CD4-positive, alpha-beta memory T cell (primary cell): ENCODE results near the gene PBLD. TPM values are rescaled to one million over a fixed set of nuclear protein-coding genes. Genes with fewer than 3 reads are reported as not detected.

Experiments
- CTCF ChIA-PET: fragments of 350-600 bp; sonication (Branson Sonifier 250); formaldehyde crosslinking; loops from one replicate; lab custom pipeline; 2021; ENCODE audit warnings: inconsistent platforms; ENCODE audit not compliant: partially characterized antibody; lab: Charles Lee
- POLR2A ChIA-PET: fragments of 350-600 bp; sonication (Branson Sonifier 250); formaldehyde crosslinking; loops from one replicate; lab custom pipeline; 2021; ENCODE audit not compliant: partially characterized antibody; lab: Charles Lee
- DNase-seq, 5 donors: peaks; one replicate each; pipeline versions ENCODE4 v3.0.0 to v3.0.0-alpha.2; 2020 to 2022; ENCODE audit warnings: mixed read lengths in 1 of 5
- H3K27ac ChIP-seq: one replicate; pipeline ENCODE4 v1.7.0; 2013; ENCODE audit warnings: low read depth, low read length
- H3K27me3 ChIP-seq: 2 replicates; pipeline ENCODE4 v1.7.0; 2013; ENCODE audit warnings: mild to moderate bottlenecking, low read length, moderate library complexity; ENCODE audit not compliant: insufficient read depth
- H3K36me3 ChIP-seq: 2 replicates; pipeline ENCODE4 v1.7.0; 2013; ENCODE audit warnings: mild to moderate bottlenecking, low read length, moderate library complexity; ENCODE audit not compliant: insufficient read depth
- H3K4me1 ChIP-seq: 2 replicates; pipeline ENCODE4 v1.7.0; 2013; ENCODE audit warnings: mild to moderate bottlenecking, low read length, moderate library complexity; ENCODE audit not compliant: insufficient read depth
- H3K4me3 ChIP-seq, 2 donors: one replicate each; pipeline ENCODE4 v1.7.0; 2013; ENCODE audit warnings: low read length in 2 of 2, mild to moderate bottlenecking in 1 of 2
- H3K9me3 ChIP-seq, 2 donors: one replicate each; pipeline ENCODE4 v1.7.0; 2013; ENCODE audit warnings: low read length in 2 of 2, control low read depth in 1 of 2; ENCODE audit not compliant: control insufficient read depth in 1 of 2
- H3K27ac Mint-ChIP-seq, 7 donors: one replicate each; pipeline ENCODE4 v1.8.0; 2020 to 2021; ENCODE audit warnings: mixed read lengths in 7 of 7, mild to moderate bottlenecking in 6 of 7, inconsistent platforms in 3 of 7, moderate library complexity in 3 of 7
- H3K27me3 Mint-ChIP-seq, 2 donors: one replicate each; pipeline ENCODE4 v1.8.0; 2020 to 2021; ENCODE audit warnings: mixed read lengths in 2 of 2
- H3K36me3 Mint-ChIP-seq, 2 donors: one replicate each; pipeline ENCODE4 v1.8.0; 2020 to 2021; ENCODE audit warnings: mixed read lengths in 2 of 2, inconsistent platforms in 1 of 2, mild to moderate bottlenecking in 1 of 2
- H3K4me1 Mint-ChIP-seq, 4 donors: one replicate each; pipeline ENCODE4 v1.8.0; 2020 to 2021; ENCODE audit warnings: mixed read lengths in 4 of 4, mild to moderate bottlenecking in 1 of 4
- H3K4me3 Mint-ChIP-seq, 8 donors: one replicate each; pipeline ENCODE4 v1.8.0; 2020 to 2021; ENCODE audit warnings: mixed read lengths in 8 of 8, mild to moderate bottlenecking in 7 of 8, moderate library complexity in 6 of 8, inconsistent platforms in 3 of 8
- H3K9me3 Mint-ChIP-seq, 8 donors: one replicate each; pipeline ENCODE4 v1.8.0; 2020 to 2021; ENCODE audit warnings: mixed read lengths in 8 of 8, mild to moderate bottlenecking in 5 of 8, inconsistent platforms in 3 of 8, moderate library complexity in 1 of 8
- intact Hi-C: fragments of 100-400 bp; cut with micrococcal nuclease; formaldehyde crosslinking; loops from one replicate; pipeline ENCODE4 v1.15.1; 2023
- polyA plus RNA-seq, 2 donors: library from polyadenylated mRNA; unstranded; fragments of 300-500 nt; fragmentation: Illumina TruSeq; gene quantifications; one replicate each; pipeline ENCODE4 v1.2.3, GENCODE V29; 2021
- total RNA-seq, 2 experiments: library from RNA; stranded (reverse); gene quantifications; one replicate each; pipeline ENCODE4 v1.2.3, GENCODE V29; 2021

Gene PBLD
- total and polyA plus RNA-seq, 4 experiments from 2014 or later, result 1.0 to 3.0 (median 2.3) TPM

DNA sequence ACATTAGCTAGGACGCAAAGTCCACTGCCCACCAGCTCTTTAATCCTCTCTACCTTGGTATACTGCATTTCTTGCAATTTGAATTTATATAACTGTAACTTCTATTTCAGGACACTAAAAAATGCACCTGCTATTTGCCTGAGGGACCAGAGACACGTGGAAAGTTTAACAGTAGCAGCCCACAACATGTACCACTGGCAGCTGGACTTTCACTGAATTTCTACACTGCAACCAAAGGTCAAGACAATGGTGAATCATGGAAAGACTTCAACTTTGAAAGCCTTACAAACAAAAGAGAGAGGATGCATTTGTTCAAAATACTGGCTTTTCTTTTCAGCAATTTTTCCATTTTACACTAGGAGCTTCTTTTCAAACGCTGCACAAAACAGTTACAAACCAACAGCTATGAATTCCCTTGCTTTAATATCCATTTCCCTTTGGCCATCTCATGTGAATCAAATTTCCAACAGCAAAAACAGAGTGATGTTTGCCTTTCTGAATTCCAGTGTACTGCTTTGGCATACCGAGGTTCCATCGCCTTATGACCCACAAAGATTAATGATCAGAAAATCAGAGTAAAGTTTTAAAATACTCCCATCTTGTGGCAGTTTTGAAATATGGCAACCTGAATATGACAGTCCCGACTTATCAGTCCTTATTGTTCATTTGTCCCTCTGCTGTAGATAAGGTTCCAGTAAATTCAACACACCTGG lies 30.8 kb downstream of the PBLD start:
- H3K27ac Mint-ChIP-seq, result no peak overlapping the region
- POLR2A ChIA-PET, result interaction anchor here (1.4 kb wide), 1 partner anchor 31 kb away, joined by 4 read pairs; the partner anchor contains the start of genes HNRNPH3 and PBLD

DNA sequence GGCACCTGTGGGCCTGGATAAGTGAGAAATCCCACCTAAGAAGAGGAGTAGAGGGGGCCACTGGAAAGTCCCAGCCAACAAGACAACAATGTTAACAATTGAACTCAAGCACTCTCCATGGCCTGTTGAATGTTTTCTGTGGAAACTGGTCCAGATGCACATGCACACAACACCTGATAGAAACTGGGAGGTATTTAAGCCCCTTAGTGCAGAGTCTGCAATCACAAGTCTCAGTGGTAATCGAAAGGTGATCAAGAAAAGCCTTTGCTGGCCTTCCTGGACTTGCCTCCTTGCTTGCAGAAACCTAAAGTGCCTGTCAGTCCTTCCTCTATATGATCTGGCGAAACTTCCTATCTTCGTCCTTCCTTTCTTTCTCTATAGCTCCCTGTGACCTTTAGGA lies 31.4 kb downstream of the PBLD start:
- Mint-ChIP-seq H3K4me3 (no peak overlapping the region), H3K9me3 (no peaks in the 10 kb centered on the region), H3K27me3 (no peaks in the 10 kb centered on the region), H3K36me3 (no peaks in the 10 kb centered on the region), H3K27ac (no peak overlapping the region), H3K4me1 (peaks cover 0 to 1% (median 0%) of the 10 kb centered on the region in 4 donors)
- H3K27me3 ChIP-seq, result no peaks in the 10 kb centered on the region
- ChIA-PET POLR2A (interaction anchor here (1.4 kb wide), 1 partner anchor 31 kb away, joined by 4 read pairs; the partner anchor contains the start of genes HNRNPH3 and PBLD), CTCF (interaction anchor here (0.8 to 5.2 kb wide), 9 partner anchors 12 to 604 kb away, joined by 3 to 27 read pairs (median 5); no protein-coding TSS in a partner anchor)
- no peaks in the 10 kb centered on the region for H3K4me1 ChIP-seq
- no peak for DNase-seq
- no peaks in the 10 kb centered on the region for H3K36me3 ChIP-seq
- no peak overlapping the region for H3K27ac ChIP-seq
- no peak overlapping the region for H3K4me3 ChIP-seq
- intact Hi-C loops, result no loop called here
- no peaks in the 10 kb centered on the region for H3K9me3 ChIP-seq

More for the DNA sequence above, 30.8 kb downstream of the PBLD start:
- Mint-ChIP-seq H3K36me3 (no peaks in the 10 kb centered on the region), H3K9me3 (no peaks in the 10 kb centered on the region), H3K4me1 (peaks cover 0 to 1% (median 0%) of the 10 kb centered on the region in 4 donors), H3K27me3 (no peaks in the 10 kb centered on the region), H3K4me3 (no peak overlapping the region)
- Histone ChIP-seq H3K27ac (no peak overlapping the region), H3K4me3 (no peak overlapping the region), H3K4me1 (no peaks in the 10 kb centered on the region), H3K36me3 (no peaks in the 10 kb centered on the region), H3K9me3 (no peaks in the 10 kb centered on the region), H3K27me3 (no peaks in the 10 kb centered on the region)
- CTCF ChIA-PET, result interaction anchor here (0.8 to 5.2 kb wide), 11 partner anchors 12 to 605 kb away, joined by 3 to 27 read pairs (median 5); no protein-coding TSS in a partner anchor
- DNase-seq, result peak in 4 of 5 donors; percentile 16 to 29 (median 24)
- intact Hi-C loops, result loop anchor here (1.0 kb wide), 2 partner anchors 90 to 447 kb away; no protein-coding TSS in a partner anchor

DNA sequence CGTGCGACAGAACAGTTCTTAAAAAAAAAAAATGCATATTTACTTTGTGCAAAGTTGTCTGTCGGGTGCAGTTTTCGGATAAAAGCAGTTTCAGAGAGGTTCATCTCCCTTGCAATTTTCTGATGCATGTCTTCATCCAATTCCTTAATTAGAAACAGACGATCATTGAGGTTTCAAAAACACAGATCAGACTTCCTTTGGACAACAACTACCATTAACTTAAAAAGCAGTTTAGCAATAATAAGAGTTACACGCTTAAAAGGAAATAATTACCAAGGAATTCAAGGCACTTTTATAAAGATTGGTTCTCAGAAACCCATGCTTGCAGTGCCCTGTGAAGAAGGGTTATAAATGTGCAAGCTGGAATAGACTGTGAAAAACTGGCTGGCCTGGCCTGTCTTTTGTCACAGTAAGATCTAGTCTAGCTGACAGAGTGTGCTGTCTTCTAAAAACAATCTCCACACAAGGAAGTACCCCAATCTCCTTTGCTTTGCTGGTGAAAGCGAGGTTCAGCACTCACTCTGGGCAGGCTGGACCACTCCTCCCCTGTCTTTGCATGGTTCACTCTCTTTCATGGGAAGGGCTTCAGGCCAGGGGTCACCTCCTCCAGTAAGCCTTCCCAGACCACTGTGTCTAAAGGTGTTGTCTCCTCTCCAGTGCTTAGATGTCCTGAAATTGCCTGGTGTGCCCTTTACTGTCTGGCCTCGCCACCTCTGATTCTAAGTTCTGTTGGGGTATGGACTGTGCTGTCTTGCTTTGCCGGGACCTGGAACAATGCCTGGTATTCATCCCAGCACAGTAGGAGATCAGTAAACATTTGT lies 35.7 kb downstream of the PBLD start:
- Histone ChIP-seq H3K4me1 (no peaks in the 10 kb centered on the region), H3K4me3 (no peak overlapping the region), H3K27ac (no peak overlapping the region), H3K9me3 (no peaks in the 10 kb centered on the region), H3K36me3 (no peaks in the 10 kb centered on the region), H3K27me3 (no peaks in the 10 kb centered on the region)
- intact Hi-C loops, result no loop called here
- no peaks in the 10 kb centered on the region for H3K36me3 Mint-ChIP-seq
- no peaks in the 10 kb centered on the region for H3K9me3 Mint-ChIP-seq
- ChIA-PET POLR2A (no interaction called here), CTCF (no interaction called here)
- no peak for DNase-seq
- H3K27ac Mint-ChIP-seq, result no peak overlapping the region
- H3K4me3 Mint-ChIP-seq, result no peak overlapping the region
- H3K27me3 Mint-ChIP-seq, result no peaks in the 10 kb centered on the region
- H3K4me1 Mint-ChIP-seq, result peaks cover 0 to under 1% (median 0%) of the 10 kb centered on the region in 4 donors

- H3K27me3 Mint-ChIP-seq, result no peaks in the 10 kb centered on the region
- DNase-seq, result no peak
- H3K36me3 Mint-ChIP-seq, result no peaks in the 10 kb centered on the region
- no peak overlapping the region for H3K4me3 Mint-ChIP-seq
- no peaks in the 10 kb centered on the region for H3K27me3 ChIP-seq
- ChIA-PET CTCF (no interaction called here), POLR2A (no interaction called here)
- intact Hi-C loops, result no loop called here
- no peaks in the 10 kb centered on the region for H3K36me3 ChIP-seq
- H3K4me3 ChIP-seq, result no peak overlapping the region
- H3K9me3 ChIP-seq, result no peaks in the 10 kb centered on the region
- no peak overlapping the region for H3K27ac ChIP-seq
- no peaks in the 10 kb centered on the region for H3K4me1 ChIP-seq
- H3K9me3 Mint-ChIP-seq, result no peaks in the 10 kb centered on the region
- no peak overlapping the region for H3K27ac Mint-ChIP-seq
- H3K4me1 Mint-ChIP-seq, result no peaks in the 10 kb centered on the region
Measured at GRCh38 chr10:68290736-68291135, 42.0 kb downstream of the PBLD start.

- H3K27me3 Mint-ChIP-seq, result no peaks in the 10 kb centered on the region
- no peaks in the 10 kb centered on the region for H3K9me3 ChIP-seq
- H3K27ac Mint-ChIP-seq, result peak overlapping the region in 1 of 7 donors; percentile 6
- H3K4me1 Mint-ChIP-seq, result no peaks in the 10 kb centered on the region
- no peaks in the 10 kb centered on the region for H3K4me1 ChIP-seq
- intact Hi-C loops, result no loop called here
- no peak for DNase-seq
- H3K36me3 Mint-ChIP-seq, result no peaks in the 10 kb centered on the region
- POLR2A ChIA-PET, result no interaction called here
- H3K9me3 Mint-ChIP-seq, result no peaks in the 10 kb centered on the region
- no peaks in the 10 kb centered on the region for H3K36me3 ChIP-seq
- no peaks in the 10 kb centered on the region for H3K27me3 ChIP-seq
- CTCF ChIA-PET, result interaction anchor here (1.3 kb wide), 1 partner anchor 13 kb away, joined by 5 read pairs; no protein-coding TSS in a partner anchor
- no peak overlapping the region for H3K4me3 Mint-ChIP-seq
- no peak overlapping the region for H3K27ac ChIP-seq
- H3K4me3 ChIP-seq, result no peak overlapping the region
Measured at GRCh38 chr10:68288717-68289116, 44.0 kb downstream of the PBLD start.

DNA sequence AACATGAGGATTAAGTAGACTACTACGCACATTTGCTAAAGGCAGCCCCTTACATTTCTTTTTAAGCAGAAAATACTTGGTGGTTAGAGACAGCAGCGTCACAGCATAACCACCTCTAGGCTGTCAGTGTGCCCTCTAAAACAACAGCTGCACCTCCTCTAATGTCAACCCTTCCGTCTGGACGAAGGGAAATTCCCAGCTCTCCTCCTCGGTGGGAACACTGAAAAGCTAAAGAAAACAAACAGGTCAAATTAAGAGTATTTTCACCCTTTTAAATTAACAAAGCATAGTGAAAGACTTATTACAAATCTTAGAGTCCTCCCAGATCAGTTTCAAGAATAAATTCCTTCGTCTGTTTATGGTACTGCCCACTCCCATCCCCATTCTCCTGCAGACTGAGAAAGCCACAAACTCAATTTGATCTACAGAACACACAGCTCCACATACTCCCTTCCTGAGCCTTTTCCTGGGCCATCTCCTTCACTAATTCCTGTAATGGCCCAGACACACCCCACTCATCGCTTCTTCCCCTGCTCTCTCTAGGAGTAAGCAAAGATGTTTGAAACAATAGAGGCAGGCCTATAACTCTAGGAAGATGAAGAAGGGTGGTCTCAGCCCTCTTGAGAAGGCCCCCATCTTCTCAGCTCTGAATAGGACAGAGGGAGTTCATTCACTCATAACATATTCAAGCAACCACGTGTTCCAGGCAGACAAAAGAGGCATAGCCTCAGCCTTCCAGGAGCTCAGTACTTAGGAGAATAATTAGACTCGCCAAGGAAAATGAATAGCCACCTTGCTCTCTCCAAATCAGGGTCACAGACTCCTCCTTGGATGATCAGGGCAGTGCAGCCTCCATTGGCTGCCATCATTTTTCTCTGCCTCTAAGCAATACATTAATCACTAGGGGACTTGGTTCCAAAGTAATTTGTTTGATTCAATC lies 48.4 kb downstream of the PBLD start:
- no peaks in the 10 kb centered on the region for H3K9me3 ChIP-seq
- no peak for DNase-seq
- Mint-ChIP-seq H3K27me3 (no peaks in the 10 kb centered on the region), H3K4me3 (no peak overlapping the region), H3K4me1 (no peaks in the 10 kb centered on the region), H3K36me3 (no peaks in the 10 kb centered on the region), H3K9me3 (peaks cover 0 to 4% (median 0%) of the 10 kb centered on the region in 8 donors), H3K27ac (no peak overlapping the region)
- H3K27me3 ChIP-seq, result no peaks in the 10 kb centered on the region
- H3K4me1 ChIP-seq, result no peaks in the 10 kb centered on the region
- POLR2A ChIA-PET, result no interaction called here
- intact Hi-C loops, result no loop called here
- CTCF ChIA-PET, result no interaction called here
- no peak overlapping the region for H3K4me3 ChIP-seq
- no peaks in the 10 kb centered on the region for H3K36me3 ChIP-seq
- H3K27ac ChIP-seq, result no peak overlapping the region
